DMS153 (cell line): ENCODE measurements around the gene CAMK4.

Experiments used
- DNase-seq: peaks from one replicate; lab custom pipeline; 2025; lab: John Stamatoyannopoulos, UW

CAMK4 gene

DNA sequence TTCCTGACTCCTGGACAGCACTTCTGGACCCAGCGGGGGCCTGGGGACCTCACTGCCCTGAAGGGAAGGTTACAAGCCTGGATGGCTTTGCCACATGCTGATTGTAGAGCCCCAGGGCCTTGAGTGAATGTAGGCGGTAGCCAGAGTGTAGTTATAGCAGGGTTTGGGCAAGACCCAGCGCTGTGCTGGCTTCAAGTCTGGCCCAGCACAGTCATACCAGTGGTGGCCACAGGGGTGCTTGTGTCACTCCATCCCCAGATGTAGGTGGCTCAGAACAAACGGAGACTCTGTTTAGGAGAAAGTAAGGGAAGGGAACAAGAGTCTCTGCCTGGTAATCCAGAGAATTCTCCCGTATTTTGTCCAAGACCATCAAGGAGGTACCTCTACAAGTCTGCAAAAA lies 203.6 kb downstream of the CAMK4 start:
- no peak for DNase-seq

DNA sequence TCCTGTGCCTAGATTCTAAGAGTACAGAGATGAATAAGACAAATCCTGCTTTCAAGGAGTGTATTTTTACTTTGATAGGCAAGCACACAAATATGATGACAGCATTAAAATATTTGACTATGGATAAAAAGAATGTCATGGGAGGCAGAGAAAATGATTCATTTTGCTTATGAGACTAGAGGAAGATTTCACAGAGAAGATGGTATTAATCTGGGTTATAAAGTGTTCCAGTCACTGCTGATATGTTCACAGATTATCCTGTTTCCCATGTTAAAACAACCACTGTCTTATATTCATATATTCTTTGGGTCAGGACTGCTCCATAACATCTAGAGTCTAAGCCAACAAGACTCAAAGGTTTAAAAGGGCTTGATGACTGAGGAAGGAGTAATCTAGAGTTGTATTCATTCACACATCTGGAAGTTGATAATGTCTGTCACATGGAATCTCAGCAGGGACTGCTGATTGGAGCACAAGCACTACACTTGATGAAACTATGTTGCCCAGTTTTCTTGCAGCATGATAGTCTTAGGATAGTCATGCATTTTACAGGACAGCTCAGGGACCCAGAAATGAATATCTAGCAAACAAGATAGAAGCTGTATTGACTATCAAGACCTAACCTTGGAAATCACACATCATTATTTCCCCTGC lies 208.8 kb downstream of the CAMK4 start:
- DNase-seq, result no peak

DNA sequence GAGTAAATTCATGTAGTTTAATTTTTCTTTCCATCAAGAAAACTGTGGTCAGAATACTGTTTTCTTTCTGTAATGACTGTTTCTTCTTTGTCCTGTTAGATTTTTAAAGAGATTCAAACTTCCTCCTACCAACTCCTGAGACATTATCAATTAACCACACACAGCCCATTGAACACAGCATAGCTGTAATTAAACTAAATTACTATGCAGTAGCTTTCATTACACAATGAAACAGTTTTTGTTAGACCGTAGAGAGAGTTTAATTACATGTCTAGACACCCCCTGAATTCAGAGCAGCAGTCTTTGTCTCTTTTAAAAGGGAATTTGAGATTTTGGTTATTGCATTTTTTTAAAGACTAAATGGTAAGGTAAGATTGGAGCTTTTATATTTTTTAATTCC lies 210.6 kb downstream of the CAMK4 start:
- DNase-seq, result no peak

DNA sequence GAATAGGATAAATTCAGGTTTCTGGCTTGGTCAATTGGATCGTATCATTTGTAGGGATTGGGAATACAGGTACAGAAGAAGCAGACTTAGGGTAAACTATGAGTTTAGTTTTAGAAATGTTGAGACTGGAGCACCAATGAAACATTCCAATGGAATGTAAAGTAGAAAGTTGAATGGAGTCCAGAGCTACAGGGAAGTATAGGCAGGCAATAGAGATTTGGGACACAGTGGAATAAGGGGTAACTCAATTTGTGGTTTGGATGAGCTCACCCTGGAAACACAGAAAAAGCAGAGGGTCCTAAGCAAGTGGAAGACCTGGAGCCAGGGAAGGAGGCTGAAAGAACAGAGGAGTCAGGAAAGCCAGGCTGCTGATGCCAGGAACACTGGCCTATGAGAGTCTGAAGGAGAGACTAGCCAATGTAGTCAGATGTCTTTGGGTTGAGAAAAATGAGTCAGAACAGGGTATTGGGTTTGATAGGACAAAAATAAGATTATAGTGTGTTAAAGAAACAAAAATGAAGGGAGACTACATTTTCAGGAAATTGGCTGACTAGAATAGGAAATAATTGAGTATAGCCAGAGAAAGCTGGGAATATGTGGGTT lies 215.4 kb downstream of the CAMK4 start:
- DNase-seq, result no peak

DNA sequence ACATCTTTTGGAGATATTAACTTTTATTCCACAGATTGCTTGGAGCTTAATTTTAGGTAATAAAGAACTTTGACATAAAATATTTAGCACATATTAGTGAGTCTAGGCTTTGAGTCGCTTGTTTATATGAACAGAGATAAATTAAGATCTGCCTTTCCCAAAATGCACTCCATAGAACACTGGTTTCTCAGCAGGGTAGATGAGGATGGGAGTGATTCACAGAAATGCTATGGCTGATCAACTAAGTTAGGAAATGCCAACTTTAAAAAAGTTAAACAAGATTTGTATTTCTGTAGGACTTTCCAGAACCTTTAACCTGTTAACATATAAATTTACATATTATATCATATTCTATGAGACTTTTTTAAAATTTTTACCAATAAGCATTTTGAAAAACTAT lies 222.9 kb downstream of the CAMK4 start:
- DNase-seq, result no peak

DNA sequence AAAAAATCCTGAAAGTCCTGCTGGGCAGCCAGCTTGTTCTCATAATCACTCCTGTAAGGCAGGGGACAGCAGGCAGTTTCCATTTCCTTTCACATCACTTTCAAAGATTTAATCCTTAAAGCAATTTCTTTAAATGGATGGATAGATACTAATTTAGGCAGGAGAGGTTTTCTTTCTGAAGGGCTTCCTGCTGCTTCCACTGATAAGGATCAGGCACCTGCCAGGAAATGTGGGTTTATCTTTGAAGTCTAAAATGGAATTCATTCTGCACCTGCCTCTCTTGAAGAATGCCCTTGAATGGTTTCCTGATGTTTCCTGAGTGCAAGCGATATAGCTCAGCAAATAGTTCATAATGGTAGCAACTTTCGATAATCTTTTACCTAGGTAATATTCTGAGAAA lies 223.6 kb downstream of the CAMK4 start:
- DNase-seq, result peak; percentile 5

DNA sequence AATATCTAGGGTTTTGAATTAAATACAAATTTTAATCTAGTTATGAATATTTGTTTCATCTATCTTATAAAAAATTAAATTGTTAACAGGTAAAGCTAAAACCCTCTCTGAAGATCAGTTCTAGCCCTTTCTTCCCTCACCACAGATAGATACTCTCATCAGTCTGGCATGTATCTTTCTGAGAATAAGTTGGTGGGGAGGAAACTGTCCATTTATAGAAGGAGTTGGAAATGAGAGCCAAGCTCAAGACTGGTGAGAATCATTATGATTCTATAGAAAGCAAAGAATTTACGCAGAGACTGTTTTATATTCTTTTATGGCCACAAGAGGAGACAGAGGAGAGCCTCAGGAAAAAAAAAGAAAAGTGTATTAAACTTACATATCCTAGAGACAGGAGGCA lies 229.1 kb downstream of the CAMK4 start:
- no peak for DNase-seq

DNA sequence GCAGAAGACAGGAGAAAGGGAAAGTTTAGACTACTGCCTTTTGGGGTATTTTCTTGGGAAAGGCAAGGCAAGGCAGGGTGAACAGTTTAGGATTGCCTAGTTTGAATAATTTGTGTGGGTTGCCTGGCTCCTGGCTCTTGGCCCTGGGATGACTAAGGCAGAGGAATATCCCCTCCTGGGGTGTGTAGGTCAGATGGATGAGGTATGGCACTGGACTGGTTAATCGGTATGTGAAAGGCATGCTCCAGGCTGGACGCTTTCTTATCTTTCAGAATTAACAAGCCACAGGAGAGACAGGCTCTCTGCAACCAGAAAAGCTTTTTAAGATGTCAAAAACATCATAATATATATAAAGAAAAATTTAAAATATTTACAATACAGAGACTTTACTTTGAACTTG lies 229.6 kb downstream of the CAMK4 start:
- no peak for DNase-seq

DNA sequence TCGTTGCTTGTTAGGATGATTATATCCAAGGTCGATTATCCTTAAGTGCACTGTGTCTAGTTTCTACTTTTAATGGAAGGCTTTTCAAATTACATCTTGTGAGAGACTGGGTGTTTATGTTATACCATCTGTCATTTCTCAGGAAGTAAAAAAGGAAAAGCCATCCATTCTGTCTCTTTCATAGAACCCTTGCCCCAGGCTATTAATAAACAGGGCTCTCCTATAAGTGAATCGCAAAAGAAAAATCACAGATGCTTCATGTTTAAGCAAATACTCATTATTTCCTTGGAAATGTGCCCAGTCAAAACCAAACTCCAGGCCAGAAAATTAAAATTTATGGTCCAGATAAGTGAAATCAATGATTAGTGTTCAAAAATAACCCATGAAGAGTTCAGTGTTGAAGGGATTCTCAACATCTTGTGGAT lies 230.0 kb downstream of the CAMK4 start:
- peak; percentile 13 for DNase-seq

DNA sequence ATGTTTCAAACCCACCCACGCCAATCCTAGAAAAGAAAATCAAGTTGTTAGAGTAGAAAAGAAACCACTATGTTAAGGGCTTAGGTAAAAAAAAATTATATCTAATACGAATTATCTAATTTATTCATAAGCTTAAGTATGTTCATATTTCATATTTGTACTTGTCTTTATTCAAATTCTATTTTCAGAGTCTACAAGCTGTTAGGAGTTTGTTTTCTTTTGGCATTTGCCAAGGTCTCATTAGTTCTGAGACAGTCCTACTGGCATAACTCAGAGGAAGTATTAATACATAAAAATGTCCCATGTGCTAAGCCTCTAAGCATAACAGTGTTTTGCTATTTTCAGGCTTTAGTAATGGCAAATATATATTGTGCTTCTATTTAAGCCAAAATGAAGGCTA lies 230.6 kb downstream of the CAMK4 start:
- no peak for DNase-seq

DNA sequence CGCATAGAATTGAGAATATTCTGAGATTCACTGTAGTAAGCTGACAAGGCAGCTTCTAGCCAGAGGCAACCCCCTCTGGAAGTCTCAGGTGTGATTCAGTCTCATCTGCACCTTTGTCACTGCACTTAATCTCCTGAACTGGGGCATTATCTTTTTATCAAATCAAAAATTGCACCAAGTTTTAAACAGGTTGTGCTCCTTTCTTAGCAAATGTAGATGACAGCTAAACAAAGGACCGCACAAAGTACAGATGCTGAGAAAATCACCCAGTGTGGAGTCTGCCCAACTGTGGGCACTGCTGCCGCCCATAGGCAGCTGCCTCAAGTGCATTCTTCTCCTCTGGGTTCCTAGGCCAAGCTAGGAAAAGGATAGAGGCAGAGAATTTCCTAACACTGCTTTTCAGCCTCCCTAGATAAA lies 237.1 kb downstream of the CAMK4 start:
- peak; percentile 0 for DNase-seq

DNA sequence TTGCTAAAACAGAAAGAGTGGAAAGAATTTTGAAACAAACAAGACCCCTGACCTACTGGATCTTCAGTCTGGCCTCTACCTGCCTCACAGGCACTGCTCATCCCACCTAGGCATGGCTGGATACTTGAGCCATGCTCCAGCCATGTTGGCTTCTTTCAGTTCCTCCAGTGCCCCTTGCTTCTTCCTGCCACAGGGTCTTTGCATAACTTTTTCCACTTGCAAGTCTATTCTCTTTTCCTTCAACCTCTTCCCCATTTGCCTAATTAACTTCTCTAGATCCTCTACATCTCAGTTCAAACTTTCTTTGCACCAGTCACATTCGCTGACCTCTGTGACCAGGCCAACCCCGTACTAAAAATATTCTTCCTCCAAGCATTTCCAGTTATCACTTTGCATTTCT lies 237.8 kb downstream of the CAMK4 start:
- DNase-seq, result no peak

DNA sequence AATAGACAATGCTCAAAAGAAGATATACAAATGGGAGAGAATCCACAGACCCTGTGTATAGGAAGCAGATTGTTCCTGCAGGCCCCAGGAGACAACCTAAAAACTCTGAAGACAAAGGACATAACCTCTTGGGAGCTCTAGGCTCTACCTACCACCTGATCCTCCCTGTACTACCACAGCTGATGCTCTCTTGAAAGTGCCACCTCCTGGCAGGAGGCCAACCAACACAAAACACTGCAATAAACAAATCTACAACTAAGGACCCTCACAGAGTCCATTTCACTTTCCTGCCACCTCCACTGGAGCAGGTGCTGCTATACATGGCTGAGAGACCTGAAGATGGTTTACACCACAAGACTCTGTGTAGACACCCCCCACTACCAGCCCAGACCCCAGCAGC lies 239.1 kb downstream of the CAMK4 start:
- peak; percentile 4 for DNase-seq

DNA sequence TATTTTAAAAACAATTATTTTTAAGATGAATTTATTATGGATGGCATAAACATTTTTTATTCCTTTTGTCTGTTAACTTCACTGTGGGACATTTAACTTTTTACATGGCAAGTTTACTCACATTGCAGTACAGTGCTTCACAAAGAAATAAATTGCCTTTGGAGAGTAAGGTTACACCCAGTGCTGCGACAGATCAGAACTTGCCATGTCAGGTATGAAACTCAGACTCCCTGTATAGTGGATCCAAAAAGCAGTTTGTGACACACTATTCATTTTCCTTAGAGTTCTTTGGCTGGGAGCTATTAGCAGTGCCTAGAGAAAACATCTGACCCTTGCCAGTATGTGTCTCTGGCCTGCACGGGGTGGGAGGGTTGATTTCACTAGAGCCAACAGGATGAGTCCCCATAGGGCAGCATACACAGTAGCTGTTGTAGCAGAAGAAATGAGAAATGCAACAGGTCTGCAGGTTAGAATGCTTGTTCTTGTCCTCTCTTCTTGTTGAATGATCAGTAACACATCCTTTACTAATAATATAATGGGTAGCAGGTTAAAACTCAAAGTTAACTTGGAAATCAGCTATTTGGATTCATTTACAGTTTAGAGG lies 245.2 kb downstream of the CAMK4 start:
- no peak for DNase-seq

DNA sequence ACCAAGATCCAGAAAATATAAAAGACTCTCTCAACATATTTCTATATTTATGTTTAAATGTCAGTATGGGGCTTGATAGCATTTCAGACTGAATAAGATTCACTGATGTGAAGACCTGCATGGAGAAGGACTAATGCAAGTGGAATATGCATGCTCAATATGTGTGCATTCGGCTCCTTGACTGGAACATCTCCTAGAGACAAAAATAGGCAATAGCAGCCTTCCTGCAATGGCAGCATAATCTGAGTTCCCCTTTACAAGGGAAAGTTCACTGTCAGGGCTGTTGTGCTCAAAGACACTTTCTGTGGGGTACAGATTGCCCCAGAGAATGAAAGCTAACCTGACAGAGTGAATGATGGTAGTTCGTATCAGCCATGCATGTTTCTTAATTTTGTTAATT lies 245.7 kb downstream of the CAMK4 start:
- DNase-seq, result no peak

DNA sequence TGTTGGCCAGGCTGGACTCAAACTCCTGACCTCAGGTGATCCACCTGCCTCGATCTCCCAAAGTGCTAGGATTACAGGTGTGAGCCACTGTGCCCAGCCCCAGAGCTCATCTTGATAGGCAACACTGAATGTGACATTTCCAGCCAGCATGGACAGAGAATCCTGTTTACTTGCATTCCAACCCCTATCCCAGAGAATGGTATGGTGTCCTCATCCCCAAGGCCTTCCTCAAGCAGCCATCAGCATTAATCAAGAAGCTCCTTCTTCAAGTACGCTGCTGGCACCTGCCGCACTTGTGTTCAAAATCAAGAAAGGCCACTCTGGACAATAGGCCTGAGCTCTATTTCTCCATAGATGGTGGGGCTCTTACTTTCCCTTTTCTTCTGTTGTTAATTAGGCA lies 247.9 kb downstream of the CAMK4 start:
- DNase-seq, result no peak

DNA sequence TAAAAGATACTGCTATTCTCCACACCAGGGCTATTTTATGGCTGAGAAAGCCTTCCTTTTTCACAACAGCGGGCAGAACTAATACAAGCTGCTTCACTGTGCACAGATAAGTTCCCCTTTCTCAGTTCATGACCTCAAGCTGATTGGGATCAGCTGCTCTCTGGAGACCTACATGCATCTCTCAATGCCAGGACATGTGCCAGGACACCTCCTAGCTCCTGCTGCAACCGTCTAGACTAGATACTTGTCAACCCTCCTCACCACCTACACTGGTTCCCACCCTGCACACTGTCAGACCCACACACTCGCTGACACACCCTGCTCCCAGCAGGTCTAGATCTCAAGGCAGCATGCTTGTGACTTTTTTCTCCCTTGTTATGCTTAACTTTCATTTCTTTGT lies 248.4 kb downstream of the CAMK4 start:
- no peak for DNase-seq

DNA sequence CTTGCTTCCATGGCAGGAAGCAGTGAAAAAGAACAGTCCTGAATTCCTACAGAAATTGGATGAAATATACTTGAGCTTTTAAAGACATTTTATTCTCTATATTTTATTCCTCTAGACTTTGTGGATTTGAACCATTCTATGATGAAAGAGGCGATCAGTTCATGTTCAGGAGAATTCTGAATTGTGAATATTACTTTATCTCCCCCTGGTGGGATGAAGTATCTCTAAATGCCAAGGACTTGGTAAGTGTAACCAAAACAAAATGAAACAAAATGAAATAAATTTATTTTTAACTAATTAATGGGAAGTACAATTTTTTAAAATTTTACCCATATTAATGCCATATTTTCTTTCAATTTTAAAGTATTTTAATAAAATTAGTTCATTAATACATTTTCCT lies 254.1 kb downstream of the CAMK4 start:
- DNase-seq, result no peak

DNA sequence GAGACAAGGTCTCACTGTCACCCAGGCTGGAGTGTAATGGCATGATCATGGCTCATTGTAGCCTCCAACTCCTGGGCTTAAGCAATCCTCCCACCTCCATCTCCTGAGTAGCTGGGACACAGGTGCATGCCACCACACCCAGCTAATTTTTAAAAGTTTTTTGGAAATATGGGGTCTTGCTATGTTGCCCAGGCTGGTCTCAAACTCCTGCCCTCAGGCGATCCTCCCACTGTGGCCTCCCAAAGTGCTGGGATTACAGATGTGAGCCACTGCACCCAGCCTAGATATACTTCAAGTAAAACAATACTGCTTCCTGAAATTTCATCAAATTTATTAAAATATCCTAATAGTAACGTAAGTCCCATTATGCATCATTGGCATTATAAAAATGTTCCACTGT lies 254.7 kb downstream of the CAMK4 start:
- no peak for DNase-seq

DNA sequence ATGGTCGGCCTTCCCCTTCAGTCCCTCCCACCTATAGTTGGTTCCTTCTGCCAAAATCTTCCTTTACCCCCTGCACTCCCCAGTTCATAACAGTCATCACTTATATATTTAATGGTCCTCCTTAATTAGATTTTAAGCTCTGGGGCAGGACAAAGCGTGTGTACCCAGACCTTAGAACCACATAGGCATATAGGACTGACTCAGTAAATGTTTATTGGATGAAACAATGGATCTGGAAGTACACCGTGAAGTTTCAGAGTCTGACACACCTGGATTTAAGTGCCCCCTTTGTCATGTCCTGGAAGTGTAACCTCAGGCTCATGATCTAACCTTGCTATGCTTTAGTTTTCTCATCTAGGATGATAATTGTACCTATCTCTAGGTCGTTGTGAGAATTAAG lies 256.2 kb downstream of the CAMK4 start:
- DNase-seq, result no peak

DNA sequence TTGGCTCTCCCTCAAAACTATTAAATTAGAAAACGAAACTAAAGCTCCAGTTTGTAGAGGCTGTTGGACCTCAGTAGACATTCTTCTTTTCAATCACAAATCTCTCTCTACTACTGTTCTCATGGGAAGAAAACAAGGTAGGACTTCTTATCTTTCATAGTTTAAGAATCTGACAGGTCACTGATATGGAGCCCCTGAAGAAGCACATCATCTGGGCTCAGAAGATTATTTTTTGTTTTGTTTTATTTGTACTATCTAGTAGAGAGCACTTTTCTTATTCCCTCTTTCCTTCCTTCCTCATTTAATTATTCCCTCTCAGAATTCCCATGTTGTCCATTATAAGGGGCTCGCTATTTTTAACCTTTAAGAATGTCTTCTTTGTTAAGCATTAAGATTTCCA lies 261.9 kb downstream of the CAMK4 start:
- no peak for DNase-seq

DNA sequence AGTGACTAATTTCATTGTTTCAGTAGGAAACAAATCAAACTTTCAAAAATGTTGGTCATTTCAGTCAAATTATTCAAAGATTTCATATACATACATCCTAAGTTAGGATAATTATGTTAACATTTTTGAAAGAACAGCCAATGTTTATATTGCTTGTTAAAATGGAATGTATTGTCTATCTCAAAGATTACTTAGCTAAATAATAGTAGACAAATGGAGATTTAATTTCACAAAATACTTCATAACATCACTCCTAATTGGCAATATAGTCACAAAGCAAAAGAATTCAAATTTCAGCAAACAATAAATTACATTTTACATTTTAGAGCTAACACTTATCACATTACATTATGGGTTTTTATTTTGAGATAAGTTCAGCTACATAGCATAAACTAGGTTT lies 262.7 kb downstream of the CAMK4 start:
- DNase-seq, result no peak

DNA sequence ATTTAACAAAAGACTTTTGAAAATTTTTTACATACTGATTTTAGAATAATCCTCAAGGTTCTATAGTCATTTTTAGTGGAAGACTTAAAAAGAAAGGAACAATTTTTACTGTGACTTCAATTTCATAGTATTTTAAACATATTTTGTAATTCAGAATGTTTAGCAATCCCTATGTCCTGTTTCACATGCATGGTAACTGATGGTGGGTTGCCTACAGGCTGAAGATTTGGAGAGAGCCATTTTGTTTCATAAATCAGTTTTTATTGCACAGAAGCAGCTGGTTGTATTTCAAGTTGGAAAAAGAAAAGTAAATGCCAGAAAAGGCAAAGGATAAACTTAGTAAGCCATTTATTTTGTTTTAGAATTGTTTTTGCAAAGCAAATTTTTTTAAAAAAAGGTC lies 264.2 kb downstream of the CAMK4 start:
- DNase-seq, result no peak

DNA sequence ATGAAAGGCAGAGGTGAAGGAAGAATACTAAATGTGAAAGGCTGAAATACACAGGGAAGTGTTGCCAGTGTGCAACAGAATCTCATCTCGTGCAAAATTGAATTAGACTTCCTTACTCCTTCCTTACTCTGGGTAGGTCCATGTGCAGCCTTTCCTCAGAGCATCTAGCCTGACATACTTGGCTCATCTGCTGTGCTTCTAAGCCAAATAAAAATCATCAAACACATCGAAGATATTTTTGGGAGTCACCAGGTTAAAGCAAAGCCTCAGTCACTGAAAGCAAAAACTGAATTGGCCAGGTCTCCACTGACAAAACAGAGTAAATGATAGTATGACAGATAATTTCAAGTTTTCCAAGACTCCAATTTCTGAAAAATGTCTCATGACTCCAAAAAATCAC lies 268.8 kb downstream of the CAMK4 start:
- DNase-seq, result no peak
